Activated naive CD8-positive, alpha-beta T cell treated with anti-CD3 and anti-CD28 coated beads, Interleukin-2, amount 10 ng/mL, durations not matched to agents 7 days and 5 days (primary cell): Measurements from ENCODE around the gene C1RL. TPM values are rescaled to one million over a fixed set of nuclear protein-coding genes. Genes with fewer than 3 reads are reported as not detected.

Source experiments
- ATAC-seq: fragments of 150-1000 bp; cut with Tn5 transposase; one replicate; pipeline ENCODE4 v1.10.0; 2021; ENCODE audit warnings: low read depth, moderate library complexity
- POLR2A ChIA-PET: fragments of 350-600 bp; sonication (Branson Sonifier 250); formaldehyde crosslinking; loops from one replicate; lab custom pipeline; 2021; ENCODE audit warnings: antibody characterized with exemption; lab: Charles Lee
- DNase-seq: peaks from one replicate; pipeline ENCODE4 v3.0.0; 2021
- H3K27ac Mint-ChIP-seq: one replicate; pipeline ENCODE4 v1.8.0; 2022; ENCODE audit warnings: mild to moderate bottlenecking, mixed read lengths
- H3K27me3 Mint-ChIP-seq: one replicate; pipeline ENCODE4 v1.8.0; 2022; ENCODE audit warnings: mild to moderate bottlenecking, moderate library complexity, mixed read lengths
- H3K36me3 Mint-ChIP-seq: one replicate; pipeline ENCODE4 v1.8.0; 2021; ENCODE audit warnings: mild to moderate bottlenecking, mixed read lengths
- H3K4me1 Mint-ChIP-seq: one replicate; pipeline ENCODE4 v1.8.0; 2021; ENCODE audit warnings: mixed read lengths
- H3K4me3 Mint-ChIP-seq: one replicate; pipeline ENCODE4 v1.8.0; 2022; ENCODE audit warnings: mild to moderate bottlenecking, moderate library complexity, mixed read lengths
- H3K9me3 Mint-ChIP-seq: one replicate; pipeline ENCODE4 v1.8.0; 2021; ENCODE audit warnings: mixed read lengths
- total RNA-seq, 2 experiments: library from RNA; stranded (reverse); gene quantifications; one replicate each; pipeline ENCODE4 v1.2.3, GENCODE V29; 2021

The C1RL gene
- total RNA-seq, 2 experiments from 2014 or later = 29.8 to 36.0 TPM

GRCh38 chr12:7091660-7092228, 17.3 kb downstream of the C1RL start:
- no peak for ATAC-seq
- H3K27me3 Mint-ChIP-seq = no peaks in the 10 kb centered on the region
- DNase-seq = no peak
- H3K4me1 Mint-ChIP-seq = peaks cover 7% of the 10 kb centered on the region
- POLR2A ChIA-PET = interaction anchor here (0.9 to 1.6 kb wide), 3 partner anchors 76 to 154 kb away, joined by 3 to 4 read pairs (median 3); no protein-coding TSS in a partner anchor
- H3K9me3 Mint-ChIP-seq = no peaks in the 10 kb centered on the region
- no peaks in the 10 kb centered on the region for H3K36me3 Mint-ChIP-seq
- H3K27ac Mint-ChIP-seq = peak overlapping the region; percentile 80
- H3K4me3 Mint-ChIP-seq = peak overlapping the region; percentile 87

GRCh38 chr12:7091171-7091570, 17.8 kb downstream of the C1RL start:
- Mint-ChIP-seq H3K36me3 (no peaks in the 10 kb centered on the region), H3K27ac (peak overlapping the region; percentile 27)
- no peak for ATAC-seq

GRCh38 chr12:7090222-7090998, 18.6 kb downstream of the C1RL start:
- Mint-ChIP-seq H3K36me3 (no peaks in the 10 kb centered on the region), H3K4me1 (peaks cover 6% of the 10 kb centered on the region), H3K9me3 (no peaks in the 10 kb centered on the region), H3K27ac (no peak overlapping the region), H3K27me3 (no peaks in the 10 kb centered on the region), H3K4me3 (no peak overlapping the region)
- ATAC-seq = no peak
- DNase-seq = no peak
- POLR2A ChIA-PET = interaction anchor here (1.3 to 1.6 kb wide), 3 partner anchors 75 to 153 kb away, joined by 3 to 5 read pairs (median 4); partner anchors contain the start of genes C12orf57 and RNU7-1

More at GRCh38 chr12:7091171-7091570, 17.8 kb downstream of the C1RL start:
- Mint-ChIP-seq H3K4me3 (no peak overlapping the region), H3K4me1 (peaks cover 6% of the 10 kb centered on the region), H3K9me3 (no peaks in the 10 kb centered on the region), H3K27me3 (no peaks in the 10 kb centered on the region)
- no peak for DNase-seq
- POLR2A ChIA-PET = interaction anchor here (0.9 to 1.6 kb wide), 3 partner anchors 75 to 154 kb away, joined by 3 to 4 read pairs (median 3); no protein-coding TSS in a partner anchor

GRCh38 chr12:7089196-7089871, 19.7 kb downstream of the C1RL start:
- no peak overlapping the region for H3K27ac Mint-ChIP-seq
- no peak for ATAC-seq
- POLR2A ChIA-PET = interaction anchor here (1.3 kb wide), 1 partner anchor 146 kb away, joined by 5 read pairs; the partner anchor contains the start of genes C12orf57 and RNU7-1
- H3K4me3 Mint-ChIP-seq = no peak overlapping the region
- no peak for DNase-seq
- no peaks in the 10 kb centered on the region for H3K9me3 Mint-ChIP-seq
- no peaks in the 10 kb centered on the region for H3K36me3 Mint-ChIP-seq
- peaks cover 6% of the 10 kb centered on the region for H3K4me1 Mint-ChIP-seq
- H3K27me3 Mint-ChIP-seq = no peaks in the 10 kb centered on the region

- Mint-ChIP-seq H3K27me3 (peaks cover 12% of the 10 kb centered on the region), H3K4me1 (peaks cover 2% of the 10 kb centered on the region), H3K4me3 (no peak overlapping the region), H3K36me3 (peaks cover 5% of the 10 kb centered on the region), H3K9me3 (peaks cover 5% of the 10 kb centered on the region), H3K27ac (no peak overlapping the region)
- POLR2A ChIA-PET = no interaction called here
- ATAC-seq = no peak
- no peak for DNase-seq
Observed at GRCh38 chr12:7083125-7083524, 25.9 kb downstream of the C1RL start.

- POLR2A ChIA-PET = no interaction called here
- ATAC-seq (no peak), DNase-seq (no peak)
- H3K27ac Mint-ChIP-seq = no peak overlapping the region
- H3K36me3 Mint-ChIP-seq = peaks cover 5% of the 10 kb centered on the region
- H3K4me1 Mint-ChIP-seq = peaks cover 2% of the 10 kb centered on the region
- no peak overlapping the region for H3K4me3 Mint-ChIP-seq
- H3K27me3 Mint-ChIP-seq = peaks cover 16% of the 10 kb centered on the region
- H3K9me3 Mint-ChIP-seq = peaks cover 5% of the 10 kb centered on the region
Observed at GRCh38 chr12:7081037-7081436, 28.0 kb downstream of the C1RL start.

- peaks cover 5% of the 10 kb centered on the region for H3K36me3 Mint-ChIP-seq
- DNase-seq (no peak), ATAC-seq (no peak)
- H3K27ac Mint-ChIP-seq = no peak overlapping the region
- H3K27me3 Mint-ChIP-seq = peaks cover 19% of the 10 kb centered on the region
- H3K9me3 Mint-ChIP-seq = peaks cover 5% of the 10 kb centered on the region
- POLR2A ChIA-PET = no interaction called here
- no peak overlapping the region for H3K4me3 Mint-ChIP-seq
- peaks cover 9% of the 10 kb centered on the region for H3K4me1 Mint-ChIP-seq
Observed at GRCh38 chr12:7079826-7080125, 29.2 kb downstream of the C1RL start.

- Mint-ChIP-seq H3K9me3 (peaks cover 2% of the 10 kb centered on the region), H3K4me3 (no peak overlapping the region), H3K27ac (no peak overlapping the region), H3K27me3 (peaks cover 31% of the 10 kb centered on the region), H3K36me3 (peaks cover 3% of the 10 kb centered on the region), H3K4me1 (peaks cover 7% of the 10 kb centered on the region)
- no peak for DNase-seq
- POLR2A ChIA-PET = no interaction called here
- no peak for ATAC-seq
Observed at GRCh38 chr12:7078163-7078562, 30.9 kb downstream of the C1RL start.

- H3K27me3 Mint-ChIP-seq = peaks cover 38% of the 10 kb centered on the region
- H3K36me3 Mint-ChIP-seq = no peaks in the 10 kb centered on the region
- DNase-seq (no peak), ATAC-seq (no peak)
- peaks cover 7% of the 10 kb centered on the region for H3K4me1 Mint-ChIP-seq
- H3K9me3 Mint-ChIP-seq = no peaks in the 10 kb centered on the region
- H3K4me3 Mint-ChIP-seq = no peak overlapping the region
- POLR2A ChIA-PET = no interaction called here
- no peak overlapping the region for H3K27ac Mint-ChIP-seq
Observed at GRCh38 chr12:7076493-7076892, 32.5 kb downstream of the C1RL start.

- H3K4me1 Mint-ChIP-seq = peaks cover 7% of the 10 kb centered on the region
- peaks cover 38% of the 10 kb centered on the region for H3K27me3 Mint-ChIP-seq
- H3K4me3 Mint-ChIP-seq = no peak overlapping the region
- H3K27ac Mint-ChIP-seq = no peak overlapping the region
- POLR2A ChIA-PET = no interaction called here
- no peak for ATAC-seq
- H3K36me3 Mint-ChIP-seq = no peaks in the 10 kb centered on the region
- DNase-seq = no peak
- no peaks in the 10 kb centered on the region for H3K9me3 Mint-ChIP-seq
Observed at GRCh38 chr12:7075939-7076338, 33.1 kb downstream of the C1RL start.

- DNase-seq (no peak), ATAC-seq (no peak)
- Mint-ChIP-seq H3K4me3 (no peak overlapping the region), H3K9me3 (no peaks in the 10 kb centered on the region), H3K4me1 (peaks cover 7% of the 10 kb centered on the region), H3K27ac (no peak overlapping the region), H3K27me3 (peaks cover 38% of the 10 kb centered on the region), H3K36me3 (no peaks in the 10 kb centered on the region)
- POLR2A ChIA-PET = no interaction called here
Observed at GRCh38 chr12:7075518-7075917, 33.5 kb downstream of the C1RL start.

- Mint-ChIP-seq H3K36me3 (no peaks in the 10 kb centered on the region), H3K27me3 (peaks cover 38% of the 10 kb centered on the region), H3K27ac (no peak overlapping the region), H3K4me3 (no peak overlapping the region), H3K4me1 (peaks cover 7% of the 10 kb centered on the region), H3K9me3 (no peaks in the 10 kb centered on the region)
- no peak for DNase-seq
- POLR2A ChIA-PET = no interaction called here
- no peak for ATAC-seq
Observed at GRCh38 chr12:7073946-7074345, 35.1 kb downstream of the C1RL start.

- POLR2A ChIA-PET = no interaction called here
- no peak for DNase-seq
Observed at GRCh38 chr12:7072554-7072953, 36.5 kb downstream of the C1RL start.

More at GRCh38 chr12:7072554-7072953, 36.5 kb downstream of the C1RL start:
- no peak for ATAC-seq
- no peak overlapping the region for H3K27ac Mint-ChIP-seq
- no peak overlapping the region for H3K4me3 Mint-ChIP-seq
- H3K36me3 Mint-ChIP-seq = no peaks in the 10 kb centered on the region
- peaks cover 27% of the 10 kb centered on the region for H3K27me3 Mint-ChIP-seq
- peaks cover 7% of the 10 kb centered on the region for H3K4me1 Mint-ChIP-seq
- H3K9me3 Mint-ChIP-seq = no peaks in the 10 kb centered on the region
